Right lobe of liver (tissue), 6 donors: ENCODE measurements around the gene RTF2. TPM values are rescaled to one million over a fixed set of nuclear protein-coding genes. Genes with fewer than 3 reads are reported as not detected.

ENCODE experiments used
- ATAC-seq, 4 donors: fragments of 200-7000 bp; cut with Tn5 transposase; one replicate each; pipeline ENCODE4 v1.9.1; 2020; ENCODE audit warnings: mild to moderate bottlenecking in 4 of 4, moderate library complexity in 4 of 4
- DNase-seq, 3 donors: peaks; one replicate each; pipeline ENCODE4 v3.0.0-alpha.2; 2020
- H3K27ac ChIP-seq, 3 donors: fragments of 200-600 bp; one replicate each; pipeline ENCODE4 v1.8.0; 2022
- H3K27me3 ChIP-seq, 2 donors: fragments of 200-600 bp; one replicate each; pipeline ENCODE4 v1.8.0; 2022
- H3K36me3 ChIP-seq, 4 donors: fragments of 200-600 bp; sonication (generic) in 1 of 4; one replicate each; pipeline versions ENCODE4 v1.5.1 to v1.8.0; 2017 to 2022; ENCODE audit warnings: control low read depth in 1 of 4
- H3K4me1 ChIP-seq, 4 donors: fragments of 200-600 bp; sonication (generic) in 1 of 4; one replicate each; pipeline versions ENCODE4 v1.5.1 to v1.8.0; 2017 to 2022; ENCODE audit warnings: control low read depth in 1 of 4
- H3K4me3 ChIP-seq, 3 donors: fragments of 200-600 bp; one replicate each; pipeline ENCODE4 v1.8.0; 2022
- H3K9me3 ChIP-seq, 4 donors: fragments of 200-600 bp; sonication (generic) in 1 of 4; one replicate each; pipeline versions ENCODE4 v1.5.1 to v1.8.0; 2017 to 2022; ENCODE audit warnings: control low read depth in 1 of 4
- POLR2A ChIP-seq: fragments of 450-650 bp; IDR thresholded peaks from one replicate; pipeline ENCODE4 v1.6.1; 2017; ENCODE audit warnings: antibody characterized with exemption, mild to moderate bottlenecking
- WGBS: methylation state at CpG from one replicate; pipeline ENCODE4 v1.1.6; 2018; ENCODE audit warnings: low coverage, low lambda C conversion rate; ENCODE audit not compliant: insufficient coverage; ENCODE audit errors: missing lambda C conversion rate; 5-methylcytosine and 5-hydroxymethylcytosine counted together
- intact Hi-C, 2 donors: fragments of 100-400 bp; cut with DNase I; formaldehyde crosslinking; loops; one replicate each; pipeline versions ENCODE4 v1.11.2 to v1.14.1; 2022
- long read RNA-seq: library from polyadenylated mRNA; unstranded; transcript quantifications from one replicate; pipeline ENCODE4 v2.0.0, GENCODE V29; 2019
- total RNA-seq, 6 experiments: library from RNA; depleted of rRNA in 2 of 6; stranded (reverse); fragments of >200 nt in 2 of 6; fragmentation: NEBNext Ultra II Directional in 3 of 6; extraction: Animal tissue kit (Norgen Biotek cat#: 25700) in 3 of 6; gene quantifications; one replicate each; pipeline versions ENCODE4 v1.1.0 to v1.2.4, GENCODE V29; 2016 to 2023
- TF ChIP-seq, protein P1 (sequence below), 4 donors: fragments of 200-600 bp in 3 of 4; fragments of 450-650 bp in 1 of 4; IDR thresholded peaks; one replicate each; pipeline versions ENCODE4 v1.5.1 to v1.8.0; 2016 to 2022; ENCODE audit warnings: antibody characterized with exemption in 4 of 4, mild to moderate bottlenecking in 2 of 4
- donor health status: DM: no; HTN: yes; CAD: no.
- donor health status: DM: no; HTN: no; CAD: no.
- donor health status: DM: no; HTN: no; CAD: no.
- donor health status: DM: no; HTN: yes; CAD: no.
- donor health status: DM: no; HTN: yes; CAD: no.

Gene RTF2, protein sequence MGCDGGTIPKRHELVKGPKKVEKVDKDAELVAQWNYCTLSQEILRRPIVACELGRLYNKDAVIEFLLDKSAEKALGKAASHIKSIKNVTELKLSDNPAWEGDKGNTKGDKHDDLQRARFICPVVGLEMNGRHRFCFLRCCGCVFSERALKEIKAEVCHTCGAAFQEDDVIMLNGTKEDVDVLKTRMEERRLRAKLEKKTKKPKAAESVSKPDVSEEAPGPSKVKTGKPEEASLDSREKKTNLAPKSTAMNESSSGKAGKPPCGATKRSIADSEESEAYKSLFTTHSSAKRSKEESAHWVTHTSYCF
- total RNA-seq = 10 to 100 TPM; 29.9 to 40.1 (median 32.6) TPM
- long read RNA-seq, transcript RTF2-202 (9 exons, 2,212 nt) = major isoform, 15 of 19 reads
- long read RNA-seq, partial matches to known transcripts = 2 of 19 reads
- long read RNA-seq, other reads (novel, unspliced or antisense) = 0 of 19 reads

DNA sequence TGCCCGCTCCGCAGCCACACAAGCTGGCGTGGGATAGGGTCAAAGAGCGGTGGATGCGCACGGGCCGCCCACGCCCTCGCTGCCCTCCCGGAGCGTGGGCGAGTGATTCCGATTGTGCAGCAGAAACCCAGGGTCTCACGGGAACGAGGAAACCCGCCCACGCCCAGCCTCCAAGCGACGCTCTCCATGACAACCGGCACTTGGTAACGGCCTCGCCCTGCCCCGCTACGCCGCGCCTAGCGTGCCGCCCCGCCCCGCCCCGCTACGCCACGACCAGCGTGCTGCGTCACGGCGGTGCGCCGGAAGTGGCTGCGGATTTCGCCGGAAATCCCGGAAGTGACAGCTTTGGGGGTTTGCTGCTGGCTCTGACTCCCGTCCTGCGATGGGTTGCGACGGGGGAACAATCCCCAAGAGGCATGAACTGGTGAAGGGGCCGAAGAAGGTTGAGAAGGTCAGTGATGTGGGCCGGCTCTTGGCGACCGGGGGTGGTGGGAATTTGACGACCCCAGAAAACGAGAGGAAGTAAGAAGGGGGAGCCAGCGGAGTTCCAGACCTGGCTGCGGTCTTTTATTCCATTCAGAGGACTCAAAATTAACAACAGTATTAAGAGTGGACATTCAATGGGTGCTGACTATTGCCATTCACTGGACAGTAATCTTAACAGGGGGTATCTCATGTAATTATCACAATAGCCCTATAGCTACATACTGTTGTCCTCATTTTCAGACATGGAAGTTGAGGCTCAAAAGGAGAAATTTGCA lies at the start of gene RTF2:
RTF2 (plus strand) TSS at position 312 of the 761 bp plus-strand sequence; CDS start at position 383, 71 bp downstream.
- DNase-seq (peak; percentile 95), ATAC-seq (peak; percentile 99 to 100 (median 100))
- Histone ChIP-seq H3K36me3 (peaks cover 0 to 8% (median 2%) of the 10 kb centered on the region in 4 donors), H3K4me3 (peak within 1 kb of the TSS; percentile 76 to 88 (median 80)), H3K9me3 (no peaks in the 10 kb centered on the region), H3K27me3 (no peaks in the 10 kb centered on the region), H3K4me1 (peaks cover 0 to 19% (median 3%) of the 10 kb centered on the region in 4 donors), H3K27ac (peak within 1 kb of the TSS; percentile 51 to 77 (median 63))
- TF ChIP-seq, protein P1, sequence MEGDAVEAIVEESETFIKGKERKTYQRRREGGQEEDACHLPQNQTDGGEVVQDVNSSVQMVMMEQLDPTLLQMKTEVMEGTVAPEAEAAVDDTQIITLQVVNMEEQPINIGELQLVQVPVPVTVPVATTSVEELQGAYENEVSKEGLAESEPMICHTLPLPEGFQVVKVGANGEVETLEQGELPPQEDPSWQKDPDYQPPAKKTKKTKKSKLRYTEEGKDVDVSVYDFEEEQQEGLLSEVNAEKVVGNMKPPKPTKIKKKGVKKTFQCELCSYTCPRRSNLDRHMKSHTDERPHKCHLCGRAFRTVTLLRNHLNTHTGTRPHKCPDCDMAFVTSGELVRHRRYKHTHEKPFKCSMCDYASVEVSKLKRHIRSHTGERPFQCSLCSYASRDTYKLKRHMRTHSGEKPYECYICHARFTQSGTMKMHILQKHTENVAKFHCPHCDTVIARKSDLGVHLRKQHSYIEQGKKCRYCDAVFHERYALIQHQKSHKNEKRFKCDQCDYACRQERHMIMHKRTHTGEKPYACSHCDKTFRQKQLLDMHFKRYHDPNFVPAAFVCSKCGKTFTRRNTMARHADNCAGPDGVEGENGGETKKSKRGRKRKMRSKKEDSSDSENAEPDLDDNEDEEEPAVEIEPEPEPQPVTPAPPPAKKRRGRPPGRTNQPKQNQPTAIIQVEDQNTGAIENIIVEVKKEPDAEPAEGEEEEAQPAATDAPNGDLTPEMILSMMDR (IDR thresholded peaks at IDR 0.05) = no peak
- under 1% methylated on average over 40 of the region's 55 CpGs for WGBS
- intact Hi-C loops = no loop called here

DNA sequence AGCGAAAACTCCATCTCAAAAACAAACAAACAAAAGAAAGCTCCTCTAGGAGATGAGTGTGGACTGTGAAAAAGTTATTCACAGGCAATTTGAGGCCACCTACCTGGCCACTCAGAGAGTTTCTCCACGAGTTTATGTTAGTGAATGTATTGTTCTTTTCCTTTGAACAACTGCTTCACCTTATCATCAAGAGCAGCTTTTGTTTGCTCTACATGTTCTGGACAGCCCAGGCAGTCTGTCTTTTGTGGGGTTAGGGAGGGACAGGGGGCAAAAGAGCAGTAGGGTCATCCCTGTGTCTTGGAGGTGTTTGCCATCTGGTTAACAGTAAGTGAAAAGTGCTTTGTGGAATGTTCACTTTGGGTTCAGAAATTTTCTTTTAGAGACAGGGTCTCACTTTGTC lies 48.4 kb upstream of the RTF2 start:
- Histone ChIP-seq H3K27ac (no peak overlapping the region), H3K9me3 (no peaks in the 10 kb centered on the region), H3K27me3 (no peaks in the 10 kb centered on the region), H3K4me3 (no peak overlapping the region), H3K4me1 (peaks cover 0 to 4% (median 0%) of the 10 kb centered on the region in 4 donors), H3K36me3 (no peaks in the 10 kb centered on the region)
- WGBS = 77% methylated on average over 2 of the region's 2 CpGs
- no peak for ATAC-seq
- no peak for DNase-seq
- intact Hi-C loops = no loop called here
- TF ChIP-seq, protein P1 (IDR thresholded peaks at IDR 0.05) = no peak
- TF ChIP-seq POLR2A = no peak

DNA sequence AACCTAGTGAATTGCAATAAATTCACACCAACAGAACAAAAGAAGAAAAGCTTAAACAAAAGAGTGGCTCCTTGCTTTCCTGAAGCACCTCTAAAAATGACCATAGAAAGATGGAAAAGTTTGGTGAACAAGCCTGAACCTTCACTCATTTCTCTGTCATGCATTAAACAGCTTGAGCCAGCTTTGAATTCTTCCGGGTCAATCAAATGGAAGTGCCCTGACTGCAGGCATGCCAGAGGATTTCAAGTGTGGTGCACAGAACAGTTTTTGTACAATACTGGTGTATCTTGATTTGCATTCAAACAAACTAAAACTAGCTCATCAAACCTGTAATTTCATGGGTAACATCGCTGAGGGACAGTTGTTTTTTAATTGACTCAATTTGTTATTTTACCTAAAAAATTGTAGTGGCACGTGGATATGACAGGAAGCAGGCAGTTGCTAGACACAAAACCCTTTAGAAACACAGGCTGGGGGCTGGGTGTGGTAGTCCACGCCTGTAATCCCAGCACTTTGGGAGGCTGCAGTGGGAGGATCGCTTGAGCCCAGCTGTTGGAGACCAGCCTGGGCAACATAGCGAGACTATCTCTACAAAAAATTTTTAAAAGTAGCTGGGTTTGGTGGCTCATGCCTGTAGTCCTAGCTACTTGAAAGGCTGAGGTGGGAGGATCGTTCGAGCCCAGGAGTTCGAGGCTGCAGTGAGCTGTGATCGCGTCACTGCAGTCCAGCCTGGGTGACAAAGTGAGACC lies 47.3 kb upstream of the RTF2 start:
- ATAC-seq = no peak

More for the DNA sequence above, 47.3 kb upstream of the RTF2 start:
- H3K4me1 ChIP-seq = peaks cover 0 to 4% (median 0%) of the 10 kb centered on the region in 4 donors
- H3K4me3 ChIP-seq = no peak overlapping the region
- no peak for DNase-seq
- H3K9me3 ChIP-seq = no peaks in the 10 kb centered on the region
- no peaks in the 10 kb centered on the region for H3K27me3 ChIP-seq
- no peaks in the 10 kb centered on the region for H3K36me3 ChIP-seq
- TF ChIP-seq, protein P1 (IDR thresholded peaks at IDR 0.05) = no peak
- TF ChIP-seq POLR2A = no peak
- intact Hi-C loops = no loop called here
- H3K27ac ChIP-seq = no peak overlapping the region
- 78% methylated on average over 11 of the region's 11 CpGs for WGBS
